GM23248 (cell line): ENCODE measurements around the gene THBS1. TPM values are rescaled to one million over a fixed set of nuclear protein-coding genes. Genes with fewer than 3 reads are reported as not detected.

Experiments used
- DNase-seq: peaks from one replicate; pipeline ENCODE4 v3.0.0-alpha.2; 2015
- H2AFZ ChIP-seq: fragments of 200-600 bp; sonication (generic); 2 replicates; pipeline ENCODE4 v1.6.1; 2016; ENCODE audit warnings: antibody characterized with exemption
- H3F3A ChIP-seq: fragments of 200-600 bp; sonication (generic); 2 replicates; pipeline ENCODE4 v1.6.1; 2016; ENCODE audit warnings: mild to moderate bottlenecking, antibody characterized with exemption, mixed run types; ENCODE audit not compliant: insufficient read depth
- H3K27ac ChIP-seq: fragments of 200-600 bp; sonication (generic); 2 replicates; pipeline ENCODE4 v1.5.1; 2016; ENCODE audit warnings: mild to moderate bottlenecking
- H3K27me3 ChIP-seq: fragments of 200-600 bp; sonication (generic); replicated peaks from 2 replicates; pipeline ENCODE4 v1.6.1; 2016; ENCODE audit warnings: mild to moderate bottlenecking; ENCODE audit not compliant: insufficient read depth
- H3K36me3 ChIP-seq: fragments of 200-600 bp; sonication (generic); 2 replicates; pipeline ENCODE4 v1.6.1; 2016; ENCODE audit warnings: low read depth, mild to moderate bottlenecking
- H3K4me1 ChIP-seq: fragments of 200-600 bp; sonication (generic); 2 replicates; pipeline ENCODE4 v1.6.1; 2016; ENCODE audit warnings: mild to moderate bottlenecking; ENCODE audit not compliant: insufficient read depth
- H3K4me2 ChIP-seq: fragments of 200-600 bp; sonication (generic); one replicate; pipeline ENCODE4 v1.6.1; 2016; ENCODE audit warnings: mild to moderate bottlenecking; ENCODE audit not compliant: unreplicated experiment
- H3K4me3 ChIP-seq: fragments of 200-600 bp; sonication (generic); 2 replicates; pipeline ENCODE4 v1.5.1; 2016; ENCODE audit warnings: mild to moderate bottlenecking
- H3K79me2 ChIP-seq: fragments of 200-600 bp; sonication (generic); 2 replicates; pipeline ENCODE4 v1.6.1; 2016; ENCODE audit warnings: mild to moderate bottlenecking; ENCODE audit not compliant: insufficient read depth
- H3K9ac ChIP-seq: fragments of 200-600 bp; sonication (generic); 2 replicates; pipeline ENCODE4 v1.6.1; 2016; ENCODE audit warnings: mild to moderate bottlenecking
- H3K9me2 ChIP-seq: fragments of 200-600 bp; sonication (generic); 2 replicates; pipeline ENCODE4 v1.6.1; 2016; ENCODE audit warnings: mixed run types, mild to moderate bottlenecking, moderate library complexity; ENCODE audit not compliant: insufficient read depth
- H3K9me3 ChIP-seq: fragments of 200-600 bp; sonication (generic); one replicate; pipeline ENCODE4 v1.6.1; 2017; ENCODE audit warnings: low read depth
- H4K20me1 ChIP-seq: fragments of 200-600 bp; sonication (generic); 2 replicates; pipeline ENCODE4 v1.6.0; 2016; ENCODE audit not compliant: insufficient read depth
- EZH2 ChIP-seq: fragments of 200-600 bp; sonication (generic); IDR thresholded peaks from 2 replicates; pipeline ENCODE4 v1.6.1; 2018; ENCODE audit warnings: antibody characterized with exemption, mild to moderate bottlenecking; ENCODE audit not compliant: insufficient read depth, poor library complexity, severe bottlenecking
- EZH2phosphoT487 ChIP-seq: fragments of 200-600 bp; sonication (generic); IDR thresholded peaks from 2 replicates; pipeline ENCODE4 v1.6.1; 2018; ENCODE audit warnings: antibody characterized with exemption, moderate library complexity, mild to moderate bottlenecking, low read depth; ENCODE audit not compliant: insufficient read depth
- WGBS, 2 experiments: methylation state at CpG; one replicate each; pipeline ENCODE4 v1.1.6; 2015 to 2017; ENCODE audit warnings: low lambda C conversion rate in 2 of 2, low coverage in 1 of 2; ENCODE audit errors: missing lambda C conversion rate in 2 of 2; 5-methylcytosine and 5-hydroxymethylcytosine counted together
- in situ Hi-C: fragments of 300-500 bp; cut with MboI; formaldehyde crosslinking; loops from 2 replicates; pipeline ENCODE4 v1.15.0; 2020
- polyA plus RNA-seq: library from polyadenylated mRNA; unstranded; fragments of >200 nt; fragmentation: Nextera tagmentation; extraction: Ambion mirVana; gene quantifications from 2 replicates; pipeline ENCODE4 v1.2.1, GENCODE V29; 2016
- total RNA-seq: library from RNA; depleted of rRNA; stranded (reverse); fragments of >200 nt; shearing (Covaris generic); gene quantifications from 2 replicates; pipeline ENCODE4 v1.2.3, GENCODE V29; 2014

The THBS1 gene
- total and polyA plus RNA-seq, 2 experiments from 2014 or later = 2,858 to 7,697 TPM

- peak; percentile 22 for DNase-seq
- in situ Hi-C loops = no loop called here
- Histone ChIP-seq H3K79me2 (no peaks in the 10 kb centered on the region), H4K20me1 (no peaks in the 10 kb centered on the region), H3K4me3 (no peak overlapping the region), H3K9ac (no peak overlapping the region), H3K4me1 (peaks cover 12% of the 10 kb centered on the region), H3K27me3 (no peaks in the 10 kb centered on the region), H3K27ac (no peak overlapping the region), H3K36me3 (no peaks in the 10 kb centered on the region), H3K9me3 (peaks cover 11% of the 10 kb centered on the region), H2AFZ (no peak overlapping the region), H3K9me2 (no peaks in the 10 kb centered on the region), H3K4me2 (no peak overlapping the region), H3F3A (peaks cover 25% of the 10 kb centered on the region)
- no peak for TF ChIP-seq EZH2
- TF ChIP-seq EZH2phosphoT487 = no peak
Measured at GRCh38 chr15:39613271-39613670, 32.4 kb downstream of the THBS1 start.

- Histone ChIP-seq H4K20me1 (no peaks in the 10 kb centered on the region), H3K4me1 (peaks cover 15% of the 10 kb centered on the region), H3K36me3 (no peaks in the 10 kb centered on the region), H3K9ac (no peak overlapping the region), H3K27me3 (no peaks in the 10 kb centered on the region), H3K27ac (no peak overlapping the region), H2AFZ (no peak overlapping the region), H3K79me2 (no peaks in the 10 kb centered on the region), H3K9me2 (no peaks in the 10 kb centered on the region), H3F3A (peaks cover 26% of the 10 kb centered on the region), H3K9me3 (peaks cover 11% of the 10 kb centered on the region), H3K4me2 (no peak overlapping the region), H3K4me3 (no peak overlapping the region)
- TF ChIP-seq EZH2phosphoT487 (no peak), EZH2 (no peak)
- 91 to 92% methylated on average over 2 of the region's 2 CpGs for WGBS, 2 experiments
- no peak for DNase-seq
- in situ Hi-C loops = no loop called here
Measured at GRCh38 chr15:39613861-39614260, 33.0 kb downstream of the THBS1 start.

- no peak overlapping the region for H2AFZ ChIP-seq
- H3K9me3 ChIP-seq = no peaks in the 10 kb centered on the region
- H3K79me2 ChIP-seq = no peaks in the 10 kb centered on the region
- H3K36me3 ChIP-seq = no peaks in the 10 kb centered on the region
- in situ Hi-C loops = no loop called here
- no peak overlapping the region for H3K4me2 ChIP-seq
- TF ChIP-seq EZH2 (no peak), EZH2phosphoT487 (no peak)
- H3K27ac ChIP-seq = no peak overlapping the region
- no peaks in the 10 kb centered on the region for H3K27me3 ChIP-seq
- H4K20me1 ChIP-seq = no peaks in the 10 kb centered on the region
- no peak overlapping the region for H3K9ac ChIP-seq
- 71 to 82% methylated on average over 6 of the region's 6 CpGs for WGBS, 2 experiments
- H3K4me3 ChIP-seq = no peak overlapping the region
- no peaks in the 10 kb centered on the region for H3K9me2 ChIP-seq
- peaks cover 15% of the 10 kb centered on the region for H3K4me1 ChIP-seq
- peak; percentile 51 for DNase-seq
- H3F3A ChIP-seq = peaks cover 26% of the 10 kb centered on the region
Measured at GRCh38 chr15:39616731-39617455, 36.0 kb downstream of the THBS1 start.

GRCh38 chr15:39618063-39618823 is 37.4 kb downstream of the THBS1 start:
- Histone ChIP-seq H3K9ac (no peak overlapping the region), H3K27me3 (no peaks in the 10 kb centered on the region), H3K9me2 (no peaks in the 10 kb centered on the region), H4K20me1 (no peaks in the 10 kb centered on the region), H2AFZ (0 out of 2 replicates have a peak overlapping the region, but pooled peaks have one; percentile 53), H3K4me2 (no peak overlapping the region), H3F3A (peaks cover 23% of the 10 kb centered on the region), H3K36me3 (no peaks in the 10 kb centered on the region), H3K27ac (no peak overlapping the region), H3K79me2 (no peaks in the 10 kb centered on the region), H3K9me3 (no peaks in the 10 kb centered on the region), H3K4me3 (no peak overlapping the region), H3K4me1 (peaks cover 15% of the 10 kb centered on the region)
- no peak for DNase-seq
- WGBS, 2 experiments = 54 to 61% methylated on average over 3 of the region's 3 CpGs
- in situ Hi-C loops = no loop called here
- TF ChIP-seq EZH2phosphoT487 = no peak
- TF ChIP-seq EZH2 = no peak
